HG03108 (cell line): ENCODE results near the gene MTHFD1.
A peak's percentile ranks its signal among the peaks of the same experiment; 100 is the strongest.

Experiments used
- ATAC-seq: cut with Tn5 transposase; IDR thresholded peaks from one replicate; pipeline ENCODE4 v1.9.1; 2021; ENCODE audit warnings: moderate library complexity; ENCODE audit not compliant: unreplicated experiment

MTHFD1 gene

GRCh38 chr14:64444984-64445845, 57.1 kb downstream of the MTHFD1 start:
- ATAC-seq, result peak; percentile 96

GRCh38 chr14:64447876-64448670, 59.9 kb downstream of the MTHFD1 start:
- no peak for ATAC-seq

- ATAC-seq, result no peak
Measured at GRCh38 chr14:64450255-64450654, 62.1 kb downstream of the MTHFD1 start.

GRCh38 chr14:64454671-64455070, 66.5 kb downstream of the MTHFD1 start:
- ATAC-seq, result no peak

- no peak for ATAC-seq
Measured at GRCh38 chr14:64459405-64460136, 71.4 kb downstream of the MTHFD1 start.

GRCh38 chr14:64461221-64461620, 73.1 kb downstream of the MTHFD1 start:
- no peak for ATAC-seq

GRCh38 chr14:64463195-64463594, 75.0 kb downstream of the MTHFD1 start:
- ATAC-seq, result no peak

- ATAC-seq, result no peak
Measured at GRCh38 chr14:64463873-64464272, 75.7 kb downstream of the MTHFD1 start.

GRCh38 chr14:64464651-64465050, 76.5 kb downstream of the MTHFD1 start:
- no peak for ATAC-seq

GRCh38 chr14:64465191-64465822, 77.2 kb downstream of the MTHFD1 start, which contains the start of gene AKAP5:
TSS of gene AKAP5 (plus strand) at chr14:64465499. CDS start at chr14:64468395, 2,896 bp downstream.
- ATAC-seq, result peak; percentile 55

GRCh38 chr14:64465831-64466554, 77.8 kb downstream of the MTHFD1 start:
- ATAC-seq, result no peak

- ATAC-seq, result no peak
Measured at GRCh38 chr14:64467101-64467500, 78.9 kb downstream of the MTHFD1 start.

GRCh38 chr14:64467566-64467965, 79.4 kb downstream of the MTHFD1 start:
- no peak for ATAC-seq

GRCh38 chr14:64468451-64468850, 80.3 kb downstream of the MTHFD1 start:
- no peak for ATAC-seq

- no peak for ATAC-seq
Measured at GRCh38 chr14:64474041-64474440, 85.9 kb downstream of the MTHFD1 start.

- ATAC-seq, result no peak
Measured at GRCh38 chr14:64474698-64475097, 86.5 kb downstream of the MTHFD1 start.

- no peak for ATAC-seq
Measured at GRCh38 chr14:64475585-64476273, 87.6 kb downstream of the MTHFD1 start.

- no peak for ATAC-seq
Measured at GRCh38 chr14:64476438-64476837, 88.3 kb downstream of the MTHFD1 start.

- no peak for ATAC-seq
Measured at GRCh38 chr14:64478634-64479250, 90.6 kb downstream of the MTHFD1 start.
